Measurements from ENCODE around the gene TEX53. TPM values are rescaled to one million over a fixed set of nuclear protein-coding genes. Genes with fewer than 3 reads are reported as not detected.

Gene TEX53
- total RNA-seq, 6 donors from 2014 or later = not detected

DNA sequence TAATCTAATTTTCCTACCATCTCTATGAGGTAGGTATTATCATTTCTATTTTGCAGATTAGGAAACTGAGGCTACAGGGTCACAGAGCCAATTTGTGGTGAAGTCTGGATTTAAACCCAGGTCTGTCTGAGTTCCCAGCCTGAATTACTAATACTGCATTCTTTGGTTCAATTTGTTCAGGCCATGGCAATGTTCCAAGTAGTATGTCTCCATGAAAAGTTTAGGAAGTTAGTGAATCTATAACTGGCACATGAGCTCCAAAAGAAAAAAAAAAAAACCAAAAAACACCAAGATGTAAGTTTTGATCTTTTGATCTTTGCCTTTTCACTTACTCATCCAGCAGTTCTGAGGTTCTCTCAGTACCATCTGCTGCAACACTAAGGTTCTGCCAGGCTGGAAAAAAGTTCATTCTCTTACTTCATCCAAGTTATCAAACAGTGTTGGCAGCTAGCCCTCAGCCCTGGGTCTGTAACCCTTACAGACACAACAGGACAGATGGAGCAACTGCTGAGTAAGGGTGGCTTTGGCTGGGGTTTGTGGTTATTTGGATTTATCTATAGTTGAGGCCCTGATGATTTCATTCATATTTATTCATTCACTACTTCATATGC, 50.9 kb downstream of the TEX53 start:
- peak in 1 of 2 donors; percentile 47 for DNase-seq

More for the DNA sequence above, 50.9 kb downstream of the TEX53 start:
- Histone ChIP-seq H3K4me3 (no peak overlapping the region), H3K36me3 (no peaks in the 10 kb centered on the region), H3K27me3 (no peaks in the 10 kb centered on the region), H3K4me1 (peaks cover 0 to 30% (median 4%) of the 10 kb centered on the region in 4 donors), H3K27ac (no peak overlapping the region), H3K9me3 (peaks cover 0 to 6% (median 0%) of the 10 kb centered on the region in 4 donors)
- no peak for ATAC-seq (ENCODE audit: low FRiP score in 2 of 2)
- TF ChIP-seq POLR2A (IDR thresholded peaks at IDR 0.05) (no peak), POLR2AphosphoS5 (IDR thresholded peaks at IDR 0.05) (no peak), EP300 (IDR thresholded peaks at IDR 0.05) (no peak)
- TF ChIP-seq, protein P1, sequence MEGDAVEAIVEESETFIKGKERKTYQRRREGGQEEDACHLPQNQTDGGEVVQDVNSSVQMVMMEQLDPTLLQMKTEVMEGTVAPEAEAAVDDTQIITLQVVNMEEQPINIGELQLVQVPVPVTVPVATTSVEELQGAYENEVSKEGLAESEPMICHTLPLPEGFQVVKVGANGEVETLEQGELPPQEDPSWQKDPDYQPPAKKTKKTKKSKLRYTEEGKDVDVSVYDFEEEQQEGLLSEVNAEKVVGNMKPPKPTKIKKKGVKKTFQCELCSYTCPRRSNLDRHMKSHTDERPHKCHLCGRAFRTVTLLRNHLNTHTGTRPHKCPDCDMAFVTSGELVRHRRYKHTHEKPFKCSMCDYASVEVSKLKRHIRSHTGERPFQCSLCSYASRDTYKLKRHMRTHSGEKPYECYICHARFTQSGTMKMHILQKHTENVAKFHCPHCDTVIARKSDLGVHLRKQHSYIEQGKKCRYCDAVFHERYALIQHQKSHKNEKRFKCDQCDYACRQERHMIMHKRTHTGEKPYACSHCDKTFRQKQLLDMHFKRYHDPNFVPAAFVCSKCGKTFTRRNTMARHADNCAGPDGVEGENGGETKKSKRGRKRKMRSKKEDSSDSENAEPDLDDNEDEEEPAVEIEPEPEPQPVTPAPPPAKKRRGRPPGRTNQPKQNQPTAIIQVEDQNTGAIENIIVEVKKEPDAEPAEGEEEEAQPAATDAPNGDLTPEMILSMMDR (IDR thresholded peaks at IDR 0.05) = no peak

Small RNA genes lying within 50 kb of the gene (small RNA-seq; reads per million reads assigned to genes)
- gene RF00019 = 0 reads per million in 4 donors

Other genes starting within 250 kb of the TEX53 start
- gene WHRN, start 152.3 kb downstream of the TEX53 start, total RNA-seq = 10 to 100 TPM in 2 of 6 donors, 1 to 10 TPM in 4; 2.5 to 17.8 (median 5.6) TPM
- gene ATP6V1G1, start 70.0 kb downstream of the TEX53 start, total RNA-seq = 100 to 1,000 TPM in 5 of 6 donors, 10 to 100 TPM in 1; 93.2 to 182 (median 133) TPM
- 10 to 100 TPM in 5 of 6 donors, 1 to 10 TPM in 1; 9.4 to 23.0 (median 19.1) TPM for gene TMEM268, start 46.5 kb downstream of the TEX53 start, total RNA-seq
- gene TEX48, start 24.4 kb upstream of the TEX53 start, total RNA-seq = not detected
- gene TNFSF15, start 148.2 kb upstream of the TEX53 start, total RNA-seq = 10 to 100 TPM in 1 of 6 donors, 1 to 10 TPM in 5; 1.4 to 11.0 (median 5.6) TPM